NCI-H2227 (cell line): ENCODE measurements around the gene NDUFS5.
"Not testable (repeated sequence)": the region's sequence is repeated elsewhere in the genome, so short reads cannot be mapped to it uniquely, and the experiment has no call there.

Experiments
- DNase-seq: peaks from one replicate; lab custom pipeline; 2025; ENCODE audit not compliant: unreplicated experiment; lab: John Stamatoyannopoulos, UW

Gene NDUFS5

GRCh38 chr1:39014956-39015355 lies 11.2 kb upstream of the NDUFS5 start:
- not testable (repeated sequence) for DNase-seq

GRCh38 chr1:39016604-39017171 lies 9.5 kb upstream of the NDUFS5 start:
- no peak for DNase-seq

DNA sequence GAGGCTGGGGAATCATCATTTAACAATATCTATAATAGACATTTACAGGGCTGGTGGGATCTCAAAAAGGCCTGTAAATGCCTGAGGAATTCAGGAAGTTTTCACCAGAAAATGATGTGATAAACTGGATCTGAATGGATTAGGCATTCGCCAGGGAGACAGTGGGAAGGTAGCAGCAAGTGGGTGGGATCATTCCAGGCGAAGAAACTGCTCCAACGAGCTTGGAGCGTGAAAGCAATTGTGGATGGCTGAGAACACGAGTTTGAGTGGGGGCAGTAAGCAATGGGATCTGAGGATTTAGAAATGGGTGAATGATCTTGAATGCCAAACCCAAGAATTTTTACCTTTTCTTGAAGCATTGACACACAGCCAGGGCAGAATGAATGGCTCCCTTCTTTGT lies 8.9 kb upstream of the NDUFS5 start:
- DNase-seq, result no peak

DNA sequence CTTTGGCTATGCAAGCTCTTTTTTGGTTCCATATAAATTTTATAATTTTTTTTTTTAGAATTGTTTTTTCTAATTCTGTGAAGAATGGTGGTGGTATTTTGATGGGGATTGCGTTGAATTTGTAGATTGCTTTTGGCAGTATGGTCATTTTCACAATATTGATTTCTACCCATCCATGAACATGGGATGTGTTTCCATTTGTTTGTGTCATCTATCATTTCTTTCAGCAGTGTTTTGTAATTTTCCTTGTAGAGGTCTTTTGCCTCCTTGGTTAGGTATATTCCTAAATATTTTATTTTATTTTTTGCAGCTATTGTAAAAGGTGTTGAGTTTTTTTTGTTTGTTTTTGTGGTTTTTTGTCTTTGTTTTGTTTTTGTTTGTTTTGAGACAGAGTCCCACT lies 5.7 kb upstream of the NDUFS5 start:
- DNase-seq, result not testable (repeated sequence)

- DNase-seq, result no peak
Observed at GRCh38 chr1:39021426-39021825, 4.7 kb upstream of the NDUFS5 start.

DNA sequence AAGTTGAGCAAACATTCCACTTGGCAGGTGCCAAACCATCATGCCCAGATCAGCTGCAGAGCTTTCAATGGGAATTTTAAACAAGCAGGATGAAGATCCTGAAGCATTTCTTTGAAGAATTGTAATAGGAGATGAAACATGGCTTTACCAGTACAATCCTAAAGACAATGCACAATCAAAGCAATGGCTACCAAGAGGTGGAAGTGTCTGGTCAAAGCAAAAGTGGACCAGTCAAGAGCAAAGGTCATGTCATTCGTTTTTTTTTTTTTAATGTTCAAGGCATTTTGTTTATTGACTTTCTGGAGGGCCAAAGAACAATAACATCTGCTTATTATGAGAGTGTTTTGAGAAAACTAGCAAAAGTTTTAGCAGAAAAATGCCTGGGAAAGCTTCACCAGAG lies 3.0 kb upstream of the NDUFS5 start:
- no peak for DNase-seq

GRCh38 chr1:39026866-39027507 lies 837 bp downstream of the NDUFS5 start:
- DNase-seq, result no peak

DNA sequence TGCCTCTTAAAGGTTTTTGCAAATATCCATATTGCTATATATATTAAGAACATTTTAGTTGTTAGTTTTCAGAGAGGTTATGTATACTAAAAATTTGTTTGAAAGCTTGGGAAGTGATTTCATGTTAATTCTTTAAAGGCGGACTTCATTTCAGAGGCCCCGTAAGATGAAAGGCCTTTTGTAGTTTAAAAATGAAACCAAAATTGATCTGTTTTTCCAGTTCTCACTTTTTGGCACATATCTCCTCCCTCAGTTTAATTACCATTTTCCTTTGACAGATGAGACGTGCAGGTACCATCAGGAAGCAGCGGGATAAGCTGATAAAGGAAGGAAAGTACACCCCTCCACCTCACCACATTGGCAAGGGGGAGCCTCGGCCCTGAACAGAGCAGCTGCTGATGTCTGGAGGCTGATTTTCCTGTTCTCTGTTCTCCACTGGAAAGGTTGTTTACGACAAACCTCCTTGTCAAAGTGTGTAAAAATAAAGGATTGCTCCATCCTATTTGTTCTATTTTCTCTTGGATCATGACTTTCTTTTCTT lies 8.0 kb downstream of the NDUFS5 start:
- DNase-seq, result no peak

- no peak for DNase-seq
Observed at GRCh38 chr1:39036678-39037077, 10.5 kb downstream of the NDUFS5 start.

DNA sequence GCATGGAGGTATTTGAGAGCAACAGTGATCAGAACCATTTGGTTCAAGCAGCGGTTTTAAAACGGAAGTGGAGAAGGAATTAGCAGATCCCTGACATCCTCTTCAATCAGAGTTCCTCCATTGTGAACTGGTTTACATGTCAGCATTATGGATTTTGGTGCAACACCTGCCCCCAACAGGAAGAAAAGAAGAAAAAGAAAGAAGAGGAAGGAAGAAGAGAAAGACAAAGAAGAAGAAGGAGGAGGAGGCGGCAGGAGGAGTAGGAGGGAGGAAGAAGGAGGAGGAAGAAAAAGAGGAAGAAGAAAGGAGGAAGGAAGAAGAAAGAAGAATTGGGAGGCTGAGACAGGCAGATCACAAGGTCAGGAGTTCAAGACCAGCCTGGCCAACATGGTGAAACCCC lies 17.4 kb downstream of the NDUFS5 start:
- no peak for DNase-seq

- no peak for DNase-seq
Observed at GRCh38 chr1:39044762-39045161, 18.6 kb downstream of the NDUFS5 start.

- DNase-seq, result no peak
Observed at GRCh38 chr1:39045231-39045630, 19.1 kb downstream of the NDUFS5 start.

DNA sequence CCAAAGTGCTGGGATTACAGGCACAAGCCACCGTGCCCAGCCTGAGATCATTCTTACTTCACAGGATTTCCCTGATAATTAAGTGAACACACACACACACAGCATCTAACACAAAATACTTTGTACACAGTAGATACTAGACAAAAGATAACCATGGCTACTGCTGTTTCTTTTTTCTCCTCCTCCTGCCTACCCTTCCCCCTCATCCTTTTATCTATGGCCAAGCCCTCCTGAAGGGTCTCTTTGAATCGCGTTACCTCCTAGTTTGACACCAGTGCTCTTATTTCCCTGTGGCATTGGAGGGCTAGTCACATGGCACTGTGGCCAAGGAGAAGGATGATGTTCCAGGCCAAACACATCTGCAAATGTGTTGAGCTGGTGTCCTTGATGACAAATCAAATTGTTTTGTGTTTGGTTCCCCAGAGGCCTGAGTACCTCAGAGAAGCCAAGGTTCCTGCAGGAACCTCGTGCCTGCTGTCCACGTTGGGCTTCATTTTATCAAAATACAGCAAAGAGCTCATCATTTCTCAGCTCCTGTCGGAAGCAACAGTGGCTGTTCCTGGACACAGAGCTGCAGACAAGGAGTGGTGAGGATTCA lies 20.6 kb downstream of the NDUFS5 start:
- DNase-seq, result no peak

DNA sequence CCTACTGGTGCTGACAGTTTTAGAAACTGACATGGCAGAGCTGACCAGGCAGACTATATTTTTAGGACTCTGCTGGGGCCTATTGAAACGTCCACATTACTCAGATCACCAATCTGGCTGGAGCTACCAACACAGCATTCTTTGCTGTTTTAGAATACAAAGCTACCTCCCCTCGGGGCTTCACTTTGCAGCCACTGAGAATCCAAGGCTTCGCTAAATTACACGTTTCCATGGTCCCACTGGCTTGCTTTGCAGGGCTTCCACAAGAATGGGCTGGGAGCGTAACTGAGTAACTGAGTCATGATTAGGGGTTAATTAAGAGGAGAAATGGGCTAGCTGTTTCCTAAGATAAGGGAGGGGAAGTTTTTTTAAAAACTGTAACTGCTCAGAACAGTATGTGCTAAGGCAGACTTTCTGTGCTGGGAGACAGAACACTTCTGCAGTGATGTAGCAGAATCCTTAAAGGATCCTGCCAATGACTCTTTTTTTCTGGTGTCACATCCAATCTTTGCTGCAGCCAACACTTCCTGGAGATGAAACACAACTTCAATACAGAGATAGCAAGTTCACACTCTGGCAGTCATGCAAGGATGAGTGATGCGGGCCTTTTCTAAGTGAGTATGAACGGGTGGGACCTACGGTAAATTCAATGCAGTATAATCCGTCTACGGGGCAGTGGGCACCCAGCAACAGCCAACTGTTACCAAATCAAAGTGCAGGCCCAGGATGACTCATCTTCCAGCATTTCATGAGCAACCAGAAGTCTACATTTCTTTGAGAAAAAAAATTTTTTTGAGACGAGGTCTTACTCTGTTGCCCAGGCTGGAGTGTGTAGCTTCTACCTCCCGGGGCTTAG lies 21.5 kb downstream of the NDUFS5 start:
- no peak for DNase-seq

DNA sequence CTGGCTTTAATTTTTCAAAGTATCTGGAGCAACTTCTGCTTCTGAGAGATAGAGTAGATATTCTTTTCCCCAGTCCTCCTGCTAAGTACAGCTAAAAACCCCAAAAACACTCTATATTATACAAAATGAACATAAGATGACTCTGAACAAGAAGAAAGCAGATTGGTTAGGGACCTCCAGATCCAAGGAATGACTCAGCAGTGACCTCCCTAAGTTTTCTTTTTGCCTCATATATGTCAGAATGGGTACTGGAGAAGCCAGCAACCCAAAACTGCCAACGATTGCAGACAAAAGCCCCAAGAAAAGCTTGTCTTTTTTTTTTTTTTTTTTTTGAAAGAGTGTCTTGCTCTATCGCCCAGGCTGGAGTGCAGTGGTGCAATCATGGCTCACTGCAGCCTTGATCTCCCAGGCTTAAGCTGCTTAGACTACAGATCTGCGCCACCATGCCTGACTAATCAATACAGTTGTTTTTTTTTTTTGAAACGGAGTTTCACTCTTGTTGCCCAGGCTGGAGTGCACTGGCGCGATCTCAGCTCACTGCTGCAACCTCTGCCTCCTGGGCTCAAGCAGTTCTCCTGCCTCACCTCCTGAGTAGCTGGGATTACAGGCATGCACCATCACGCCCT lies 22.7 kb downstream of the NDUFS5 start:
- DNase-seq, result no peak

DNA sequence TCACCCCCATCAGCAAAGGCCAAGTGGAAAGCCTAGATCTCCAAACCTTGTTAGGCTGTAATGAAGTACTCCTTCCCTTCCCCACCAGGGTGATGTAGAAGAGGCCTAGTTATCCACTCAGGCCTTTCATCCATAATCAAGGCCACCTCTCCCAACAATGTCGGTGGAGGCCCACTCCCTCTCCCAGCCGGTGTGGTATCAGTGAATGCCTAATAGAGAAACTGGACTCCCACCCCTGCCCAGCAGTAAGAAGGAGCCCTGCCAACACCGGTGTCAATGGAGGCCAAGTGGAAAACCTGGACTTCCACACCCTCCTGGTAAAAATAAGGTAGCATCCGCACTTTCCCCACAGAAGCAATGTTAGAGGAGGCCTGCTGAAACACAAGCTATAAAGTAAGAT lies 23.9 kb downstream of the NDUFS5 start:
- DNase-seq, result no peak

DNA sequence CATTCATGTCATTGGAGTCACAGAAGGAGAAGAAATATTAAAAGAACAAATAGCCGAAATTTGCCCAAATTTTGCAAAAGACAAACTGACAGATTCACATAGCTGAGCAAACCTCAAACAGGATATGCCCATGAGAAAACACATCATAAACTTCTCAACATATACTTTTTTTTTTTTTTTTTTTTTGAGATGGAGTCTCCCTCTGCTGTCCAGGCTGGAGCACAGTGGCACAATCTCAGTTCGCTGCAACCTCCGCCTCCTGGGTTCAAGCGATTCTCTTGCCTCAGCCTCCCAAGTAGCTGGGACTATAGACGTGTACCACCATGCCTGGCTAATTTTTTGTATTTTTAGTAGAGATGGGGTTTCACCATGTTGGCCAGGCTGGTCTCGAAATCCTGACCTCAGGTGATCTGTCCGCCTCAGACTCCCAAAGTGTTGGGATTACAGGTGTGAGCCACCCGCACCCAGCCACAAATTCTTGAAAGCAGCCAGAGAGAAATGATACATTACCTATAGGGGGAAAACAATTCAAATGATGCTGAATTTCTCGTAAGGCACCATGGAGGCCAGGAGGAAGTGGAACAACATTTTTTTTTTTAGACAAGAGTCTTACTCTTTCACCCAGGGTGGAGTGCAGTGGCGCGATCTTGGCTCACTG lies 25.2 kb downstream of the NDUFS5 start:
- DNase-seq, result not testable (repeated sequence)

DNA sequence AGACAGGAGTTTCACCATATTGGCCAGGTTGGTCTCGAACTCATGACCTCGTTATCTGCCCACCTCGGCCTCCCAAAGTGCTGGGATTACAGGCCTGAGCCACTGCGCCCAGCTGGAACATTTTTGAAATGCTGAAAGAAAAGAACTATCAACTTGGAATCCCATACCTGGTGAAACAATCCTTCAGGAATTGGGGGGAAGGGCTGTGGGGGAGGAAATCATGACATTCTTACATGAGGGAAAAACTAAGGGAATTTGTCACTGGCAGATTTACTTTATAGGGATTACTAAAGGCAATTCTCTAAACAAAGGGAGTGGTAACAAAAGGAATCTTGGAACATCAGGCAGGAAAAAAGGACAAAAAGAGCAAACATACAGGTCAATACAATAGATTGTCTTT lies 25.8 kb downstream of the NDUFS5 start:
- no peak for DNase-seq

GRCh38 chr1:39055213-39055710 lies 29.1 kb downstream of the NDUFS5 start:
- DNase-seq, result not testable (repeated sequence)

- DNase-seq, result not testable (repeated sequence)
Observed at GRCh38 chr1:39061516-39061915, 35.4 kb downstream of the NDUFS5 start.
